Measurements from ENCODE around the gene LPP. TPM values are rescaled to one million over a fixed set of nuclear protein-coding genes. Genes with fewer than 3 reads are reported as not detected.

The LPP gene
- total and polyA plus RNA-seq, 2 donors from 2014 or later = 6.7 to 233 TPM

DNA sequence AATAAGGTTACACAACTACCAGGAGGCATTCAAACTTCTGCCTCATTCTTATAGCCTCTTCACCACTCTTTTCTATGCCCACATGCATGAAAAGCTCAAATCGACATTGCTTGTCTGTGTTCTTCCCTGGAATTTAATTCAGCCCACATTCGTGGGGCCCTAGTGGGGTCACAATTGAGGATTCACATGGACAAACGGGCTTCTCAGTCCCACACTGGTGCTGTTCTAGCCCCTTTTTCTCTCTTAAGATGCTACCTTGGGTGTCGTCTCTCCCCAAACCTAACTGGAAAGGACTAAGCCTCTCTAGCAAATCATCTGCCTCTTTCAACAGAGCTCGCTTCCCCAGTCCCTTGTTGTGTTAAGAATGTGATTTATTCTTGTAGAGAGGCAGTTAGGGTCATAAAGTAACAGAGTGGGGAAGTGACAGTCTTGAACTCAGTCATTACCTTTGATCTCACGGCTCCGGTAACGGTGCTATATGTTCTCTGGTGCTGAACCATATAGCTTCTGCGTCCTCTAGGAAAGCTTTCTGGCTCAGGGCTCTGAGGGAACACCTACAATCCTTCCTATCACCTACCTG is 4.9 kb downstream of the LPP start:
- intact Hi-C loops (cut with DNase I) = no loop called here
- FAIRE-seq (no peak), DNase-seq (peak in 3 of 5 donors; percentile 39 to 74 (median 65))
- Histone ChIP-seq H3K27me3 (ENCODE audit: control insufficient read depth, insufficient read depth, low read length) (no peaks in the 10 kb centered on the region), H3K27ac (ENCODE audit: low read depth in 2 of 2, low read length in 2 of 2) (peak overlapping the region; percentile 56 to 73), H3K36me3 (ENCODE audit: control insufficient read depth in 2 of 3, insufficient read depth in 3 of 3, low read length in 3 of 3) (no peaks in the 10 kb centered on the region), H3K4me1 (ENCODE audit: control insufficient read depth in 2 of 3, insufficient read depth in 2 of 3, low read depth in 1 of 3, low read length in 3 of 3) (peaks cover 2 to 36% (median 35%) of the 10 kb centered on the region in 3 donors), H3K4me3 (ENCODE audit: low read length in 3 of 3) (peak overlapping the region in 2 of 3 donors; percentile 3 to 25), H3K9ac (ENCODE audit: low read length in 3 of 3) (peak overlapping the region in 1 of 3 donors; percentile 10), H3K9me3 (ENCODE audit: control insufficient read depth in 2 of 3, insufficient read depth in 1 of 3, low read length in 3 of 3) (no peaks in the 10 kb centered on the region)
- TF ChIP-seq, protein P1, sequence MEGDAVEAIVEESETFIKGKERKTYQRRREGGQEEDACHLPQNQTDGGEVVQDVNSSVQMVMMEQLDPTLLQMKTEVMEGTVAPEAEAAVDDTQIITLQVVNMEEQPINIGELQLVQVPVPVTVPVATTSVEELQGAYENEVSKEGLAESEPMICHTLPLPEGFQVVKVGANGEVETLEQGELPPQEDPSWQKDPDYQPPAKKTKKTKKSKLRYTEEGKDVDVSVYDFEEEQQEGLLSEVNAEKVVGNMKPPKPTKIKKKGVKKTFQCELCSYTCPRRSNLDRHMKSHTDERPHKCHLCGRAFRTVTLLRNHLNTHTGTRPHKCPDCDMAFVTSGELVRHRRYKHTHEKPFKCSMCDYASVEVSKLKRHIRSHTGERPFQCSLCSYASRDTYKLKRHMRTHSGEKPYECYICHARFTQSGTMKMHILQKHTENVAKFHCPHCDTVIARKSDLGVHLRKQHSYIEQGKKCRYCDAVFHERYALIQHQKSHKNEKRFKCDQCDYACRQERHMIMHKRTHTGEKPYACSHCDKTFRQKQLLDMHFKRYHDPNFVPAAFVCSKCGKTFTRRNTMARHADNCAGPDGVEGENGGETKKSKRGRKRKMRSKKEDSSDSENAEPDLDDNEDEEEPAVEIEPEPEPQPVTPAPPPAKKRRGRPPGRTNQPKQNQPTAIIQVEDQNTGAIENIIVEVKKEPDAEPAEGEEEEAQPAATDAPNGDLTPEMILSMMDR (IDR thresholded peaks at IDR 0.05; ENCODE audit: borderline replicate concordance, extremely low read depth, insufficient read depth) = no peak

DNA sequence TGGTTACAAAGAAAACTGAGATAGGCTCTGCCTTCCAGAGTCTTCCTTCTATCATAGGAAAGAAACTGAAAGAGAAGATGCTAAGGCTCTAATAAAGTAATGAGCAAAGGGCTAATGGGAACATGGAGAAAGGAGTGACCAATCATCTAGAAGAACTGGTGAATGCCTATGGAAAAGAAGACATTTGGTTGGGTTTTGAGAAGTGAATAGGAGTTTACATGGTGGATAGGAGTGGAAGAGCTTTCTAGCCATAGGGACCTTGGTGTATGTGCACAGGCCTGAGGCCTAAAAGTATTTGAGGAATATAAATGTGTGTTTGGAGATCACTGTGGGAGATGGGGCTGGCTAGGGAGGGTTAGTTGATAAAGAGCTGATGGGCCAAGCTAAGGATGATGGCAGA is 6.8 kb downstream of the LPP start:
- DNase-seq (no peak), FAIRE-seq (no peak)
- H3K4me1 ChIP-seq (ENCODE audit: control insufficient read depth in 2 of 3, insufficient read depth in 2 of 3, low read depth in 1 of 3, low read length in 3 of 3) = peaks cover 2 to 46% (median 45%) of the 10 kb centered on the region in 3 donors
- no peaks in the 10 kb centered on the region for H3K9me3 ChIP-seq (ENCODE audit: control insufficient read depth in 2 of 3, insufficient read depth in 1 of 3, low read length in 3 of 3)
- no peaks in the 10 kb centered on the region for H3K36me3 ChIP-seq (ENCODE audit: control insufficient read depth in 2 of 3, insufficient read depth in 3 of 3, low read length in 3 of 3)
- H3K4me3 ChIP-seq (ENCODE audit: low read length in 3 of 3) = no peak overlapping the region
- no peak overlapping the region for H3K27ac ChIP-seq (ENCODE audit: low read depth in 2 of 2, low read length in 2 of 2)
- intact Hi-C loops (cut with DNase I) = no loop called here
- H3K27me3 ChIP-seq (ENCODE audit: control insufficient read depth, insufficient read depth, low read length) = no peaks in the 10 kb centered on the region
- TF ChIP-seq, protein P1 (IDR thresholded peaks at IDR 0.05; ENCODE audit: borderline replicate concordance, extremely low read depth, insufficient read depth) = no peak
- H3K9ac ChIP-seq (ENCODE audit: low read length in 3 of 3) = no peak overlapping the region

- H3K36me3 ChIP-seq (ENCODE audit: control insufficient read depth in 2 of 3, insufficient read depth in 3 of 3, low read length in 3 of 3) = no peaks in the 10 kb centered on the region
- TF ChIP-seq, protein P1 (IDR thresholded peaks at IDR 0.05; ENCODE audit: borderline replicate concordance, extremely low read depth, insufficient read depth) = no peak
- no peaks in the 10 kb centered on the region for H3K27me3 ChIP-seq (ENCODE audit: control insufficient read depth, insufficient read depth, low read length)
- intact Hi-C loops (cut with DNase I) = no loop called here
- peak overlapping the region; percentile 58 to 76 for H3K27ac ChIP-seq (ENCODE audit: low read depth in 2 of 2, low read length in 2 of 2)
- no peak overlapping the region for H3K4me3 ChIP-seq (ENCODE audit: low read length in 3 of 3)
- no peak for DNase-seq
- H3K9ac ChIP-seq (ENCODE audit: low read length in 3 of 3) = no peak overlapping the region
- FAIRE-seq = no peak
- no peaks in the 10 kb centered on the region for H3K9me3 ChIP-seq (ENCODE audit: control insufficient read depth in 2 of 3, insufficient read depth in 1 of 3, low read length in 3 of 3)
- H3K4me1 ChIP-seq (ENCODE audit: control insufficient read depth in 2 of 3, insufficient read depth in 2 of 3, low read depth in 1 of 3, low read length in 3 of 3) = peaks cover 0 to 60% (median 43%) of the 10 kb centered on the region in 3 donors
These were observed 10.3 kb downstream of the LPP start for GRCh38 chr3:188164248-188164687.

All from kidney (tissue), 14 donors.